HG03575 (cell line): ENCODE data around the gene MON1A.

Experiments used
- ATAC-seq: cut with Tn5 transposase; IDR thresholded peaks from one replicate; pipeline ENCODE4 v1.9.1; 2021; ENCODE audit not compliant: unreplicated experiment, insufficient number of reproducible peaks, low FRiP score; ENCODE audit errors: extremely low read depth

Gene MON1A

DNA sequence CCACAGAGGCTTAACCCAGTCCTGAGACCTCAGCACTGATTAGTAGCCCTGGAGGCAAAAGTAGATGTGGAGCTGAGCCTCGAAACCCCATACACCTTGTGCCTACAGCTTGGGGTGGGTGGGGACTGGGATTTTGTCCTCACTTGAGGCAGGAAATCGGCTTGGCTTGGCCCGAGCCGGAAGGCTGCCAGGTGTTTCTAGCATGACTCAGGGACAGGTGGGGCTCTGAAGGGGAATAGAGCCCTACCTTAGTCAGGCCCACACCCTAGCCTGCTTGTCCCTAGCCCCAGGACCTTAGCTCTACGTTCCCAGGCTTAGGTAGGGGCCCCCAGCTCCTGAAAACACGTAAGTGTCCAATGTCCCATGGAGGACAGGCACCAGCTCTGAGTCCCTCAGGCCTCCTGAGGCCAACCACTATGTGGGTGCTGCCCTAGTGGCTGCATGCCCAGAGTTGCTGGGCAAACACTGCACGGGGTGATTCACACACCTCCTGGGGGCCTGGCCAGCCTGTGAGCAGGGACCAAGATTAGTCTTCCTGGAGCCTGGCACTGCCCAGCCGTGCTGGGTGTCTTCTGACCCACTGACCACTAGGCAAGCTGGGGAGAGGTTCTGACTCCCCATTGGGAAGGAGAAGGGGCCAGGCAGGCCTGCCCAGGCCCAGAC, 29.0 kb downstream of the MON1A start:
- ATAC-seq, result no peak

DNA sequence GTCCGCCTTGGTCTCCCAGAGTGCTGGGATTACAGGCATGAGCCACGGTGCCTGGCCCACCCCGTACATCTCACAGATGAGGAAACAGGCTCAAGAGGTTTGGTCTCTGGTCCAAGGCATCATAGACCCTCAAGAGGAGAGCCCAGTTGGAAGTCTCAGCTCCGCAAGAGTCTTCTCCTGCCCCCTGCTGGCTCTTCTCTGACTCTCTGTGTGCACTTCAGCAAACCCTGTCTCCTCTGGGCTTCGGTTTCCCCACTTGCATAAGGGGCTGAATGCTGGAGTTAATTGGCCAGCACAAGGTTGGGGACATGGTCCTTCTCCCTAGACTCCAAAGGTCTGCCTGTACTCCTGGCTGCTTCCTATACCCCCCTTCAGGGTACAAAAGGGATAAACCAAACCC, 29.8 kb downstream of the MON1A start:
- no peak for ATAC-seq

DNA sequence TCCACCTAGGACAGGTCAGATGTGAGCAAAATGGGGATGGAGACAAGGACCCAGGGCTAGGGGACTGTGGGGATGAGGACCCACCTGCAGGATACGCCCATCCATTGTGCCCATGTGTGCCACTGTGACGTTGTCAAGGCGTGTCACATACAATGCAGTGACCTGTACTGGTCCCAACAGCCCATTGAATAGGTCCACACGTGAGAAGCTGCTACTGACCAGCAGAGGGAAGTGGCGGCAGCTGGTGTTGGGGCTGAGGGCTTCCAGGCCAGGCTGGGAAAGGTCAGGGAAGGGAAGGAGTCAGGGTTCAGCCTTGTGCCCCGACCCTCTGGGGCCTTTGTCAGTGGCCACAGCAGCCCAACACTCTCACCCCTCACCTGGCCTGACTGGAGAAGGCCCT, 30.6 kb downstream of the MON1A start:
- no peak for ATAC-seq

DNA sequence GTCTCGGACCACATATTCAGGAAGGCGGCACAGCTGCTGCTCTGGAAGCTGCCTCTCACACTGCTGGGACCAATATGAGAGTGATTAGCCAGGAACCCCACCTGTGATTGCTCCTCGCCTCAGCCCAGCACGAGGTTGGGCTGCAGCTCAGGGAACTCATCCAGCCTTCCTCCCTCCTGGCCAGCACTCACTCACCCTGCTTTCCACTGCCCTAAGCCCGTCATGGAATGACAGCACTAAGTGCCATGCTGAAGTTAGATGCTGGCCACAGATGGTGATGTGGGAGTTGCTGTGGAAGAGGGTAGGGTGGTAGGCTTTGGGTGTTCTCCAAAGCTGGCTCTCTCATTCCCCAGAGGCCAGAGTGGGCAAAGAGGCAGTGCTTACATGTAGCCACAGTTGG, 33.3 kb downstream of the MON1A start:
- no peak for ATAC-seq

DNA sequence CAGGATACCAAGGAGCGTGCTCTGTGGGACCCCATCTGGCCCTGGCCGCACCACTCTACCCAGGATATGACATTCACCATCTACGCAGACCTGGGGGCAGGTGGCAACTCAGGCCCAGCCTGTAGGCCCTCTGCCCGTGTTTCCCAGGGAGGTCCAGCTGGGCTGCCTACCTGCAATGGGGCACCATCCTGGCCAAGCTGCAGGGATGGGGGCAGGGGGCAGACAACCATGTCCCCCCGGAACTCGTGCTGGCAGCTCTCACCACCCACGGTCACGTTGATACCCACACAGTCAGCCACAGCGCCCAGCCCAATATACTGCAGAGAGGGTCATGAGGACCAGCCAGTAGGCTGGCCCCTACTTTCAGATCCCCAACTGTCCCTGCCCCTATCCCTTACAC, 33.8 kb downstream of the MON1A start:
- ATAC-seq, result no peak

DNA sequence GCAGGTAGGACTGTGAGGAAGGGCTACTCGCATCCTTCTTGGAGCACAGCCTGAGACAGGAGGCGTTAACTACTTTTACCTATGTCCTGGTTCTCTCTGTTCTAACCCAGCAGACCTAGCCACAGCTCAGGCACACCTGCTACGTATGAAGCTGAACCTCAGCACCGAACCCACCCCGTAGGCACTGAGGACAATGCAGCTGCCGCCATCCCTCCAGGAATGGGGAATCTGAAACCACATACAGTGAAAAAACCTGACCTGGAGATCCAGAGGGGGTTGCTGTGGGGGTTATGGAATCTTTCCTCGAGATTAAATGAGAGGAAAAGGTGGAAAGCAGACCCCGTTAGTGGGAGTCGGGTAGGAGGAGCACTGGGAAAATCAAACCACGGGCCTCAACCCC, 40.3 kb downstream of the MON1A start:
- ATAC-seq, result no peak

DNA sequence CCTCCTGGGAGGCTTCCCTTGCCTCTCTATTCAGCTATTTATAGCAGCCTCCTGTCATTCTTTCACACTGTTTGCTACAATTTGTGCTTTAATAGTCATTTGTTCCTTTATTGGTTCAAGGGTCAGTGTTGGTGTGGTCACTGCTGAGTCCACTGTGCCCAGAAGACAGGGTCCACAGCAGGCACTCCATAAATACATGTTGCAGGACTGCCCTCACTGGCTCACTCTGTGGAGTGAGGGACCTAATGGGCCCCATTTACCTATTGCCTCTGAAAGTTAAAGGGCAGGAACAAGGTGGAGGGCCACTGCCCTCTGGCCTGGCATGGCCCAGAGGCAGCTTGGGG, 42.7 kb downstream of the MON1A start:
- ATAC-seq, result no peak

DNA sequence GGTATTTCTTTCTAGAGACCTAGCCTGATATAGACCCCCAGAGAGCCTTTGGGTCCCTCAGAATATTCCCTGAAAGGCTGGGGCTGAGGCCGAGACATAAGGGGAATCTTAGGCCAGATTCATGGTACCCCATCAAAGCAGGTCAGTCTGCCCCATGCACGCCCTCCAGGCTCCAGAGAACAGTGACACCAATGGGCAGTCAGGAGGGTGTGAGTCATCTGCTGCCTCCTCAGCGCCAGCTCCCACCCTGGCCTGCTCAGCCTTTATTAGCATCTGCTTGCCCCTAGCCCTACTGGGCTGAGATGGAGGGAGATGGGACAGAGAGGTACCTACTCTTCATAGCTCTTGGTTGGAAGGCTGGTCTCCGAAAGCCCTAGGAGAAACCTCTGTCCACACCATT, 45.6 kb downstream of the MON1A start:
- no peak for ATAC-seq

DNA sequence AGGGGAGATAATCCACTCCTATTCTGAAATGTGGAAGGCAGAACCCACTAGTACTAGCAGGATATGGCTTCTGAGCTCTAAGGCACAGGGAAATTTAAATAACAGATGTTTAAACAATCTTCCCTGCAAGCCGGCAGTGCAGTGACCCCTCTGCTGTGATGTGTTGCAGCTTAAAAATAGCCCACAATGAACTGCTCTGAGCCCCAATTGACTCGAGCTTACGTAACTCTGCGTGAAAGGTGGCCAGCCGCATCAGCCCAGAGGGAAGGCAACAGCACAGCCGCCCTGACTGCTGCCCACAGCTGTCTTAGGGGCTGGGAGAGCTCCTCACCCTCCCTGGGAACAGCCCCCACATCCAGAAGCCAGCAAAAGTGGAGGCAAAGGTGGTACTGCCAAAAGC, 47.4 kb downstream of the MON1A start:
- ATAC-seq, result no peak

DNA sequence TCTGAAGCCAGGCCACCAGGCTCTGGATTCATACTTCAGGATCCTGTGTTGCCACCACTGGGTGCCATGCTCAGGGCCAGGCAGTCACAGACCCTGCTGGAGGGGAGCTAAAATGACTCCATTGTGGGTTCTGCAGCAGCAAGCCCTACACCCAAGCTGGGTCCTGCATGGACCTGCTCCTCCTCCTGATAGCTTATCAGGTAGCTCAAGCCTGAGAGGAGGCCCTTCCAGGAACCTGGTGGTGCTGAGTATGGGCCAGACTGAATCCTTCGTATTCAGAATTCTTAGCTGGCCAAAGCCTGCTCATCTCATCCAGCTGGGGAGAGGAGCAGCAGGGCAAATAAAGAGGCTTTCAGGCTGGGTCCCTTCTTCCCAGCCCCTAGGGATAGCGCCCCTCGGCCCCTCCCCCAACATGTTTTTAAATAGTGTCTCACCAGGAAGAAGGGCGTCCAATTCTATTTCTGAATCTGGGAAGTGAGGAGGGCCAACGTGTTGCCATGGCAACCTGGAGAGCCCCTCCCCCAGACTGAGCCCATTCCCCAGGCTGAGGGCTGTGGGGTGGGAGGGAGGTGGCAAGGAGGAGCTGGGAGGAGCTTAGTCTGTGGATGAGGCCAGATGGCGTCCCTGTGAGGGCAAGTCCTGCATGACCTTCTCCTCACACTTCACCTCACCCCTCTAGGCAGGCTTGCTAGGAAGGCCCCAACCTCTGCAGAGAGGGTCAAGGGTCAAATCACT, 48.9 kb downstream of the MON1A start:
- ATAC-seq, result no peak

DNA sequence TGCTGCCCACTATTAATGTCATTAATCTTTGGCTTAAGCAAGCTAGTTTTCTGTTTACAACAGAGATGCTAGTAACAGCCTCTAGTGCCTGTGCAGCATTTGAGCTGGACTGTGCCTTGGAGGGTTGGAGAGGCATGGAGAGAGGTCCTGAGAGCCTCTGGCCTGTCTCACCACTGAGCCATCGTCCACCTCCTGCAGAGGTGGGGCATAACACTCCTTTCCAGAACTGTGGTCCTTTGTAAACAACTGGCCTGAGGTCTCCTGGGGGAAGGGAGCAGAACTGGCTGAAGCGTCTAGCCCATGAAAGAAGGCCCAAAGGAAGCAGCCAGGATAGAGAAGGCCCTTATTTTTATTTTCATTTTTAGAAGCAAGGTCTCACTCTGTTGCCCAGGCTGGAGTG, 49.9 kb downstream of the MON1A start:
- ATAC-seq, result no peak

DNA sequence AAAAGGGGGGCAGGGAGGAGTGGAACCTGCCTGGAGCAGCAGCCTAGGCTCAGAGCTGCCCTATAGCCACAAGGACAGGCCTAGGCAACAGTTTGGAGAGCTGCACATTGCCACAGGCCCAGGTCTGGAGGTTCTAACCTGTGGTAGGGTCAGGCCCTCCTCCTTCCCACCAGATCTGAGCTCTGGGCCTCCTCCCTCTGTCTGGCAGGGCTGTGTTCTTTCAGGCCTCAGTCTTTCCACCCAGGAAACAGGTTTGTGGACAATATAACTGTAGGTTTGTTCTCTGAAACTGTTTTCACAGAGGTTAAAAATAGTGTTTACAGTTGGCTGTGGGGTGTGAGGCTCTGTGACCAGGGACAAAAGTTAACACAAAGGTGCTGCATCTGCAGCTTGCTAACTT, 50.9 kb downstream of the MON1A start:
- no peak for ATAC-seq

DNA sequence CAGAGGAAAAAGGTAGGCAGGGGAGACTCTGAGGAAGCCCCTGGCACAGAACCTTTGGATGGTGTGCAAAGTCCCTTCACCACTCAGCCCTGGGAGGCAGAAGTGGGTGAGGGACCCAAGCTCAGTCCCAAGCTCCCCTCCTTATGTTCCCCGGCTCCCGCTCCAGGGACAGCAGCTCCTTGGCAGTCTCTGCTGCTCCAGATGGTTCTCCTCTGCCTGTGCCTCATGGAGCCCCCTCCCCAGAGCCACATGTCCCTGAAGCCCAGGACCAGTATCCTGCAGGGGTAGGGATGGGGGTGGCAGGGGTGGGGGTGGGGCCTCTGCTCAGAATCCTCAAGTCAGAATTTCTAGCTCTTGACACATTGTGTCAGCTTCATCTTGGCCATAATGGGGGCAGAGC, 51.9 kb downstream of the MON1A start:
- ATAC-seq, result no peak

DNA sequence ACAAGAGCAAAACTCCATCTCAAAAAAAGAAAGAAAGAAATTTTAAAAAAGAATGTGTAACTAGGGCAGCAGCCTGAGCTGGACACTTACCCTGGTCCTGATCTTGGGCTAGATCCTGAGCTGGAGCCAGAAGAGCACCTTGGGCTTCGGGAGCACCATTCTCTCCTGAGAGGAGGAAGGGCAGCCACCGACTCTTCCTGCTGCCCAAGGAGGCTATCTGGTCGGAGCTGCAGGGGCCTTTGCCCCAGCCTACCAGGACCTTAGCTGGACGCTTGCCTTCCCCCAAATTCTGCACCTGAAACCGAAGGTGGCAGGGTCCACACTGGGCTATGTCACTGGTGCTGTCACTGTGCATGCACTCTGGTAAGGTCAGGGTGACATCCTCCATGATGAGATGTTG, 53.0 kb downstream of the MON1A start:
- ATAC-seq, result no peak

DNA sequence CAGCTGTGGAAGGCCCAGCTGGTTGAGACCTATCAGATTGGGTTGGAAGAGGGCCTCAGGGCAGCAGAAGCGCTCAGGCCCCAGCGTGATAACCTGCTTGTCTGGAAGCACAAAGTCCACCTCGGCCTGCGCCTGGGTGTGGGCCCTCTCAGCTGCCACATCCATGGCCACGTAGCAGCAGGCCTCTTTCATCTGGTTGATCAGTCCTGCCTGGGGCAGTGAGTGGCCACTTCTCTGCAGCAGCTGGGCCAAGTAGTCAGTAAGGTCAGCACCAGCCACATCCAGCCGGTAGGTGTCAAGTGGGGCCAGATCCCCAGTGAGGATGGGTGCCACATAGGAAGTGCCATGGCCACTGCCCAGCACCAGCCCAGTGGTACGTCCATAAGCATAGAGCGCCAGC, 56.0 kb downstream of the MON1A start:
- ATAC-seq, result no peak

DNA sequence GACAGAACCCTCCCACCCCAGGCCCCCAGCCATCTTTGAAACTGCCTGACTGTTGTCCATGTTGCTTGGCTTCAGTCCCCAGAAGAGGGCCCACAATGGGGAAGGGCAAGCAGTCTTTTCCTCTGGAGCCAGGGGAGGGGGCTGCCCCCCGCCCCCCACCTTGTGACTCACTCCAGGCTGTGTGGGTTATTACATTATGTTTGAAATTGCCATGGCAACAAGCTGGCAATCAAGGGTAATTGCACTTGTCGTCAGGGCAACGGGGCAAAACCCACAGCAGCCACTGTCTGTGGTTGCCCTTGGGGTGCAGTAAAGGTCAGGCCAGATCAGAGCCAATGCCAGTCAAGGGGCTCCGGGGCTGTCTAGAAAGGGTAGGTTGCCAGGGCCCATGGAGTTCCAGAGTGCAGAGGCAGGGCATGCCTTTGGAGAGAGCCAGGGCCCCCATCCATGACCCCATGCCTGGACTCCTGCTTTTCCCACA, 56.8 kb downstream of the MON1A start:
- no peak for ATAC-seq

DNA sequence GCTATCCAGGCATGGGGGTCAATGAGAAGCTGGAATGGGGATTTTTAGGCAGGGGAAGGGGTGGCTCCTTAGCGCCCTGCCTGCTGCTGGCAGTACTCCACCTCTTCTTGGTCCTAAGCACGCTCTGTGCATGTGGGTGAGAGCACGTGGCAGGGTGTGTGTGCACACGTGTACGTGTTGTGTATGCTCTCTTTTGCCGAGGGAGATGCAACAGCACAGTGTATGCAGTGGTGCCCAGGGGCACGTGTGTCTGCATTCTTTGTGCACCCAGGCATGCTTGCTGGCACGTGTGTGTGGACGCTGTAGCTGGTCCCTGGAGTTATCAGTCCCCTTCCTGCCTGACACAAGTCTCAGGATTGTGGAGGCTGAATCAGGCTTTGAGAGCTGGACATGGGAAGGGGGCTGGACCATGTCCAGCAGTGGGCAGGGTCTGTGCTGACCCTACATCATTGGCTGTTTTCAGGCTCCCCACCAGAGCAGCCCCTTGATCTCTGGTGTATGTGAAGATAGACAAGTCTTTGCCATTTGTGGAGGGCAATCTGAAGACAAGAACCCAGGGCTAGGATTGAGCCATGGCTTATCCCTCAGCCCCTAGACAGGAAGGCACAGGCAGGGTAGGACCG, 58.0 kb downstream of the MON1A start:
- no peak for ATAC-seq

DNA sequence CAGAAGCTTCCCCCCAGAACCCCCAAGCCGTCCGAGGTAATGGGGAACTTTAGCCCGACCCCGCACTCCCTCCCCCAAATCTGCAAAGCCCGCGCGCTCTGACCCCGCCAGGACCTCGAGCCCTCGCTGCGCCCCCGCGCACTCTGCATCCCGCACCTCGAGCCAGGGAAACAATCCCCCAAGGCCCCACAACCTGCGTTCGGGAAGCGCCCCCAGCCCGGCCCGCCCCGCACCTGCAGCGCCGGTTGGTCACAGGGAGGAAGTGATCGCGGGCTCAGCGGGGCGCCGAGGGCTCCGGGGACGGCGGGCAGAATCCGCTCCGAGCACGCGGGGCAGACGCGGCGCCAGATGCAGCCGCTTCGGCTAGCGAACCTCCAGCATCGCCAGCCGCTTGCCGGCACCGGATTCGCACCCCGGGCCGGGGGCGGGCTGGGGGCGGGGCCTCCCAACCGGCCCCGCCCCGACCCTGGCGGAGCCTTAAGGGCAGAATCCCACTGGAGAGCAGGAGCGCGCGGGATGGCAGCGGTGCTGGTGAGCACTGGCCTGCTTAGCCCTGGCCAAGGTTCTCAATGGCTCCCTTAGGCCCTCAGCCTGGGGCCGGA, 60.0 kb downstream of the MON1A start, which contains the start of gene CAMKV:
Gene CAMKV (minus strand): TSS at position 382 of the 602 bp plus-strand sequence. CDS start 7,518 bp downstream, outside the sequence.
- ATAC-seq, result no peak

DNA sequence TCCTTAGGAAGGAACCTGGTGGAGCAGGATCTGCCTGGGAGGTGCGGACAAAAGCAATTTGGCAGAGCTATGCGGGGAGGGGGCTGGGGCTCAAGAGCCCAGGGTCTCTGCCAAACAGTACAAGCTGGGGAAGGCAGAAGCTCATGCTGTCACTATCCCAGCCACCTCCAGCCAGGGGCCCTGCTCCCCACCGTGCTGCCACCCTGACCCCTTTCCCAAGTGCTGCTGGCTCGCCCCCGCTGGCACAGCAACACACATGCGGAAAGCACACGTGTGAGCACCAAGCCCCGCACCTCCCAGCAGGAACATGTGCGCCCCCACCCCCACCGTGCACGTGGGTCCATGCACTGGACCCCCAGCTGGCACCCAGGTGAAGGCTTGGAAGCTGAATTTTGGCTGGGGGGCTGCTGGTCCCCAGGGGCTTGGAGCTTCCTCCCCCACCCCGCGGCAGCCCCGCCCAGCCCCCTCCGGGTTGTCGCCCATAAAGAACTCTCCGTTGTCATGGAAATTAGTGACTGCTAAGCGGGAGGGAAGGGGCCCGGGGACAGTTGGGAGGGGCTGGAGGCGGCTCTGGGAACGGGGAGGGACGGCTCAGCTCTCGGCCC, 60.6 kb downstream of the MON1A start:
- no peak for ATAC-seq
